PFSK-1 (cell line): ENCODE data around the gene OR2J3.

Experiments used
- POLR2AphosphoS5 ChIP-seq: IDR thresholded peaks from 2 replicates; pipeline ENCODE4 v1.6.1; 2012; ENCODE audit warnings: low read depth, mild to moderate bottlenecking, control low read depth, low read length, moderate library complexity
- SIN3A ChIP-seq: IDR thresholded peaks from 2 replicates; pipeline ENCODE4 v1.6.1; 2012; ENCODE audit warnings: mild to moderate bottlenecking, low read length, moderate library complexity, borderline replicate concordance; ENCODE audit not compliant: insufficient read depth

DNA sequence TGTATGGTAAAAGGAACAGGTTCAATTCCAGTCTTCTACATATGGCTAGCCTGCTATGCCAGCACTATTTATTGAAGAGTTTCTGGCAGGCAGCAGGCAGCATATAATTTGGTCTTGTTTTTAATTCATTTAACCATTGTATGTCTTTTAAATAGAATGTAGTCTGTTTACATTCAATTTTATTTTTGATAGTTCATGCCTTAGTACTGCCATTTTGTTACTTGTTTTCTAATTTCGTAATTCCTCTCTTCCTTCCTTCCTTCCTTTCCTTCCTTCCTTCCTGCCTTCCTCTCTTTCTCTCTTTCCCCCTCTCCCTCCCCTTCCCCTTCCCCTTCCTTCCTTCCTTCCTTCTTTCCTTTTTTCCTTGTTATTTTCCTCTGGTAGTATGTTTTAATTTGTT is 45.2 kb downstream of the OR2J3 start:
- TF ChIP-seq SIN3A: no peak
- no peak for TF ChIP-seq POLR2AphosphoS5
